Ovary (tissue), 3 donors: ENCODE results near the gene LGALS13.

Source experiments
- CTCF ChIP-seq, 3 donors: fragments of 450-650 bp in 2 of 3; fragments of 200-600 bp in 1 of 3; IDR thresholded peaks; one replicate each; pipeline versions ENCODE4 v1.5.1 to v1.8.0; 2016 to 2022; ENCODE audit warnings: antibody characterized with exemption in 3 of 3, mild to moderate bottlenecking in 1 of 3
- EP300 ChIP-seq: sonication (generic); formaldehyde crosslinking; IDR thresholded peaks from one replicate; pipeline ENCODE4 v1.6.1; 2017; ENCODE audit warnings: antibody characterized with exemption
- POLR2A ChIP-seq: fragments of 450-650 bp; IDR thresholded peaks from one replicate; pipeline ENCODE4 v1.6.1; 2017; ENCODE audit warnings: antibody characterized with exemption, mild to moderate bottlenecking, moderate library complexity
- donor health status: DM: no; HTN: no; CAD: no.

- no peak for TF ChIP-seq CTCF (IDR thresholded peaks at IDR 0.05)
- no peak for TF ChIP-seq POLR2A
- TF ChIP-seq EP300: no peak
These were observed at the start of gene LGALS13 for GRCh38 chr19:39602224-39602623.
